ENCODE results near the gene RAP1GAP. TPM values are rescaled to one million over a fixed set of nuclear protein-coding genes. Genes with fewer than 3 reads are reported as not detected.

RAP1GAP gene
- total and polyA plus RNA-seq, 2 donors from 2014 or later = 39.2 to 200 TPM

GRCh38 chr1:21604208-21604957, 64.8 kb downstream of the RAP1GAP start:
- no peak for TF ChIP-seq CTCF (IDR thresholded peaks at IDR 0.05; ENCODE audit: borderline replicate concordance, extremely low read depth, insufficient read depth)
- DNase-seq (no peak), FAIRE-seq (no peak)
- Histone ChIP-seq H3K4me3 (ENCODE audit: low read length in 3 of 3) (no peak overlapping the region), H3K27me3 (ENCODE audit: control insufficient read depth, insufficient read depth, low read length) (no peaks in the 10 kb centered on the region), H3K36me3 (ENCODE audit: control insufficient read depth in 2 of 3, insufficient read depth in 3 of 3, low read length in 3 of 3) (peaks cover 0 to 13% (median 5%) of the 10 kb centered on the region in 3 donors), H3K4me1 (ENCODE audit: control insufficient read depth in 2 of 3, insufficient read depth in 2 of 3, low read depth in 1 of 3, low read length in 3 of 3) (peaks cover 0 to 6% (median 0%) of the 10 kb centered on the region in 3 donors), H3K9ac (ENCODE audit: low read length in 3 of 3) (no peak overlapping the region), H3K9me3 (ENCODE audit: control insufficient read depth in 2 of 3, insufficient read depth in 1 of 3, low read length in 3 of 3) (no peaks in the 10 kb centered on the region), H3K27ac (ENCODE audit: low read depth in 2 of 2, low read length in 2 of 2) (no peak overlapping the region)
- intact Hi-C loops (cut with DNase I) = no loop called here

- no peak for TF ChIP-seq CTCF (IDR thresholded peaks at IDR 0.05; ENCODE audit: borderline replicate concordance, extremely low read depth, insufficient read depth)
- DNase-seq (no peak), FAIRE-seq (no peak)
- intact Hi-C loops (cut with DNase I) = no loop called here
- H3K9me3 ChIP-seq (ENCODE audit: control insufficient read depth in 2 of 3, insufficient read depth in 1 of 3, low read length in 3 of 3) = no peaks in the 10 kb centered on the region
- H3K4me3 ChIP-seq (ENCODE audit: low read length in 3 of 3) = no peak overlapping the region
- H3K27me3 ChIP-seq (ENCODE audit: control insufficient read depth, insufficient read depth, low read length) = no peaks in the 10 kb centered on the region
- peaks cover 0 to 17% (median 5%) of the 10 kb centered on the region in 3 donors for H3K36me3 ChIP-seq (ENCODE audit: control insufficient read depth in 2 of 3, insufficient read depth in 3 of 3, low read length in 3 of 3)
- no peak overlapping the region for H3K27ac ChIP-seq (ENCODE audit: low read depth in 2 of 2, low read length in 2 of 2)
- H3K4me1 ChIP-seq (ENCODE audit: control insufficient read depth in 2 of 3, insufficient read depth in 2 of 3, low read depth in 1 of 3, low read length in 3 of 3) = peaks cover 0 to 6% (median 0%) of the 10 kb centered on the region in 3 donors
- no peak overlapping the region for H3K9ac ChIP-seq (ENCODE audit: low read length in 3 of 3)
These were observed 65.7 kb downstream of the RAP1GAP start for GRCh38 chr1:21603177-21604138.

- FAIRE-seq (no peak), DNase-seq (no peak)
- H3K27me3 ChIP-seq (ENCODE audit: control insufficient read depth, insufficient read depth, low read length) = no peaks in the 10 kb centered on the region
- no peaks in the 10 kb centered on the region for H3K9me3 ChIP-seq (ENCODE audit: control insufficient read depth in 2 of 3, insufficient read depth in 1 of 3, low read length in 3 of 3)
- no peak overlapping the region for H3K27ac ChIP-seq (ENCODE audit: low read depth in 2 of 2, low read length in 2 of 2)
- H3K4me1 ChIP-seq (ENCODE audit: control insufficient read depth in 2 of 3, insufficient read depth in 2 of 3, low read depth in 1 of 3, low read length in 3 of 3) = no peaks in the 10 kb centered on the region
- intact Hi-C loops (cut with DNase I) = no loop called here
- no peak overlapping the region for H3K4me3 ChIP-seq (ENCODE audit: low read length in 3 of 3)
- H3K36me3 ChIP-seq (ENCODE audit: control insufficient read depth in 2 of 3, insufficient read depth in 3 of 3, low read length in 3 of 3) = peaks cover 0 to 21% (median 5%) of the 10 kb centered on the region in 3 donors
- TF ChIP-seq CTCF (IDR thresholded peaks at IDR 0.05; ENCODE audit: borderline replicate concordance, extremely low read depth, insufficient read depth) = no peak
- H3K9ac ChIP-seq (ENCODE audit: low read length in 3 of 3) = no peak overlapping the region
These were observed 67.7 kb downstream of the RAP1GAP start for GRCh38 chr1:21601278-21602048.
